Measurements from ENCODE around the gene TMC3. TPM values are rescaled to one million over a fixed set of nuclear protein-coding genes. Genes with fewer than 3 reads are reported as not detected.

The TMC3 gene
- total RNA-seq, 1 donor from 2014 or later, result 0.52 TPM

DNA sequence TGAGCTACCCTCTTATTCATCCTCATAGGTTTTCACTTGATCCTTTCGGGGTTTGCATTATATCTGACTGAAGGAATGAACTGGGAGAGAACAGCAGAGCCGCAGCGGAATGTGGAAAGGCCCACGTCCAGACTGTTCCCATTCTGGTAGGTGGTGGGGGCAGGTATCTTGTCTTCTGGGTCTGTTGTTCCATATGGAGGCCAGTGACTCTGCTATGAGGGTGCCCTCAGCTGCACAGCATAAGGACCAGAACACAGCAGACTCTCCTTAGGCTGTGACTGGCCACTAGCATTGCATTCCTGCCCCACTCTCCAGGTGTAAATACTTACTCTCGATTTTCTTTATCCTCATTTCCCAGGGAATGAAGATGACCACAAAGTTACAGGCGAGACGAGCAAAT, 12.1 kb downstream of the TMC3 start:
- no peak overlapping the region for H3K9ac ChIP-seq (ENCODE audit: low read length)
- Mint-ChIP-seq H3K27ac (ENCODE audit: unreplicated experiment) (no peak overlapping the region), H3K4me1 (ENCODE audit: low read depth, unreplicated experiment) (no peaks in the 10 kb centered on the region), H3K36me3 (ENCODE audit: low read depth, unreplicated experiment) (no peaks in the 10 kb centered on the region), H3K4me3 (ENCODE audit: unreplicated experiment) (no peak overlapping the region), H3K27me3 (ENCODE audit: low read depth, unreplicated experiment) (no peaks in the 10 kb centered on the region), H3K9me3 (ENCODE audit: unreplicated experiment) (no peaks in the 10 kb centered on the region)
- TF ChIP-seq, protein P1, sequence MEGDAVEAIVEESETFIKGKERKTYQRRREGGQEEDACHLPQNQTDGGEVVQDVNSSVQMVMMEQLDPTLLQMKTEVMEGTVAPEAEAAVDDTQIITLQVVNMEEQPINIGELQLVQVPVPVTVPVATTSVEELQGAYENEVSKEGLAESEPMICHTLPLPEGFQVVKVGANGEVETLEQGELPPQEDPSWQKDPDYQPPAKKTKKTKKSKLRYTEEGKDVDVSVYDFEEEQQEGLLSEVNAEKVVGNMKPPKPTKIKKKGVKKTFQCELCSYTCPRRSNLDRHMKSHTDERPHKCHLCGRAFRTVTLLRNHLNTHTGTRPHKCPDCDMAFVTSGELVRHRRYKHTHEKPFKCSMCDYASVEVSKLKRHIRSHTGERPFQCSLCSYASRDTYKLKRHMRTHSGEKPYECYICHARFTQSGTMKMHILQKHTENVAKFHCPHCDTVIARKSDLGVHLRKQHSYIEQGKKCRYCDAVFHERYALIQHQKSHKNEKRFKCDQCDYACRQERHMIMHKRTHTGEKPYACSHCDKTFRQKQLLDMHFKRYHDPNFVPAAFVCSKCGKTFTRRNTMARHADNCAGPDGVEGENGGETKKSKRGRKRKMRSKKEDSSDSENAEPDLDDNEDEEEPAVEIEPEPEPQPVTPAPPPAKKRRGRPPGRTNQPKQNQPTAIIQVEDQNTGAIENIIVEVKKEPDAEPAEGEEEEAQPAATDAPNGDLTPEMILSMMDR (IDR thresholded peaks at IDR 0.05; ENCODE audit: insufficient read depth, low read depth, low read length), result no peak
- no peak for TF ChIP-seq EZH2 (IDR thresholded peaks at IDR 0.05; ENCODE audit: insufficient read depth, low read length)
- no peak overlapping the region for H2AFZ ChIP-seq (ENCODE audit: low read depth, low read length)
- H3K9me3 ChIP-seq (ENCODE audit: insufficient read depth, low read depth, low read length), result peaks cover 4% of the 10 kb centered on the region
- DNase-seq (ENCODE audit: low read depth) (no peak), FAIRE-seq (no peak)
- no peaks in the 10 kb centered on the region for H3K79me2 ChIP-seq (ENCODE audit: insufficient read depth, low read length)
- H3K27ac ChIP-seq (ENCODE audit: low read depth, low read length), result no peak overlapping the region
- no peaks in the 10 kb centered on the region for H3K36me3 ChIP-seq (ENCODE audit: insufficient read depth, low read length)
- H3K4me1 ChIP-seq (ENCODE audit: insufficient read depth, low read length), result no peaks in the 10 kb centered on the region
- peaks cover 2% of the 10 kb centered on the region for H3K27me3 ChIP-seq (ENCODE audit: insufficient read depth, low read length)
- no peaks in the 10 kb centered on the region for H4K20me1 ChIP-seq (ENCODE audit: insufficient read depth, low read length)
- no peak overlapping the region for H3K4me2 ChIP-seq (ENCODE audit: low read length)
- H3K4me3 ChIP-seq (ENCODE audit: insufficient read depth, low read depth, low read length), result no peak overlapping the region

- H3K4me3 ChIP-seq (ENCODE audit: insufficient read depth, low read depth, low read length), result no peak overlapping the region
- no peaks in the 10 kb centered on the region for H4K20me1 ChIP-seq (ENCODE audit: insufficient read depth, low read length)
- no peaks in the 10 kb centered on the region for H3K36me3 Mint-ChIP-seq (ENCODE audit: low read depth, unreplicated experiment)
- no peak overlapping the region for H3K4me3 Mint-ChIP-seq (ENCODE audit: unreplicated experiment)
- TF ChIP-seq, protein P1 (IDR thresholded peaks at IDR 0.05; ENCODE audit: insufficient read depth, low read depth, low read length), result no peak
- TF ChIP-seq EZH2 (IDR thresholded peaks at IDR 0.05; ENCODE audit: insufficient read depth, low read length), result no peak
- peaks cover 4% of the 10 kb centered on the region for H3K9me3 ChIP-seq (ENCODE audit: insufficient read depth, low read depth, low read length)
- H3K9me3 Mint-ChIP-seq (ENCODE audit: unreplicated experiment), result no peaks in the 10 kb centered on the region
- H3K79me2 ChIP-seq (ENCODE audit: insufficient read depth, low read length), result no peaks in the 10 kb centered on the region
- H3K27me3 ChIP-seq (ENCODE audit: insufficient read depth, low read length), result peaks cover 2% of the 10 kb centered on the region
- no peak overlapping the region for H3K4me2 ChIP-seq (ENCODE audit: low read length)
- H3K27me3 Mint-ChIP-seq (ENCODE audit: low read depth, unreplicated experiment), result no peaks in the 10 kb centered on the region
- no peaks in the 10 kb centered on the region for H3K4me1 ChIP-seq (ENCODE audit: insufficient read depth, low read length)
- no peaks in the 10 kb centered on the region for H3K4me1 Mint-ChIP-seq (ENCODE audit: low read depth, unreplicated experiment)
- H3K27ac Mint-ChIP-seq (ENCODE audit: unreplicated experiment), result no peak overlapping the region
- no peaks in the 10 kb centered on the region for H3K36me3 ChIP-seq (ENCODE audit: insufficient read depth, low read length)
- DNase-seq (ENCODE audit: low read depth), result no peak
- no peak overlapping the region for H3K9ac ChIP-seq (ENCODE audit: low read length)
- no peak for FAIRE-seq
- H2AFZ ChIP-seq (ENCODE audit: low read depth, low read length), result no peak overlapping the region
- H3K27ac ChIP-seq (ENCODE audit: low read depth, low read length), result no peak overlapping the region
These were observed 13.5 kb downstream of the TMC3 start for GRCh38 chr15:81360491-81360890.

DNA sequence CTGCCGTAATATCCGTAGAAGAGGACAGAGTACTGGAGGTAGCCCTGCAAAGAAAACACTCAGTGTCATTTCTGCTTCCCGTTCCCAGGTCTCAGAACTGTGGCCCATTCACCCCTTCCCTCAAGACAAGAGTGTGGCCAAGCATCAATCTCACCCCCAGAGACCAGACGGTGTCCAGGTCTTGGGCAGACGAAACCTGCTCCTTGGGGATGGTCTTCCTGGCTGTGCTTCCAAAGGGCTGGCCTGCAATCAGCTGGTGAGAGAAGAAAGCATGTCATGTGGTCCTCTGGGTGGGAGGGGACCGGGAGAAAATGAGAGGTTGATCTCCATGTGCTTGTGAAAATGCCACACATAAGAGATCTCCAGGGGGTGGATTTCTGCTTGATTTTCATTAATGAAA, 15.8 kb downstream of the TMC3 start:
- H3K4me1 Mint-ChIP-seq (ENCODE audit: low read depth, unreplicated experiment), result no peaks in the 10 kb centered on the region
- Histone ChIP-seq H3K4me3 (ENCODE audit: insufficient read depth, low read depth, low read length) (no peak overlapping the region), H4K20me1 (ENCODE audit: insufficient read depth, low read length) (no peaks in the 10 kb centered on the region), H3K79me2 (ENCODE audit: insufficient read depth, low read length) (no peaks in the 10 kb centered on the region), H3K4me2 (ENCODE audit: low read length) (no peak overlapping the region), H3K9me3 (ENCODE audit: insufficient read depth, low read depth, low read length) (peaks cover 4% of the 10 kb centered on the region), H3K36me3 (ENCODE audit: insufficient read depth, low read length) (no peaks in the 10 kb centered on the region), H3K4me1 (ENCODE audit: insufficient read depth, low read length) (no peaks in the 10 kb centered on the region), H3K27me3 (ENCODE audit: insufficient read depth, low read length) (peaks cover 2% of the 10 kb centered on the region), H3K9ac (ENCODE audit: low read length) (no peak overlapping the region), H3K27ac (ENCODE audit: low read depth, low read length) (no peak overlapping the region), H2AFZ (ENCODE audit: low read depth, low read length) (no peak overlapping the region)
- H3K4me3 Mint-ChIP-seq (ENCODE audit: unreplicated experiment), result no peak overlapping the region
- H3K36me3 Mint-ChIP-seq (ENCODE audit: low read depth, unreplicated experiment), result no peaks in the 10 kb centered on the region
- no peak for DNase-seq (ENCODE audit: low read depth)
- TF ChIP-seq EZH2 (IDR thresholded peaks at IDR 0.05; ENCODE audit: insufficient read depth, low read length), result no peak
- TF ChIP-seq, protein P1 (IDR thresholded peaks at IDR 0.05; ENCODE audit: insufficient read depth, low read depth, low read length), result no peak
- no peak overlapping the region for H3K27ac Mint-ChIP-seq (ENCODE audit: unreplicated experiment)
- no peaks in the 10 kb centered on the region for H3K9me3 Mint-ChIP-seq (ENCODE audit: unreplicated experiment)
- peaks cover 3% of the 10 kb centered on the region for H3K27me3 Mint-ChIP-seq (ENCODE audit: low read depth, unreplicated experiment)
- no peak for FAIRE-seq
